Hepatocyte (in vitro differentiated cells): ENCODE results near the gene CLK4.

Source experiments
- CTCF ChIP-seq: fragments of 200-600 bp; sonication (generic); IDR thresholded peaks from 2 replicates; pipeline ENCODE4 v1.5.1; 2016; ENCODE audit warnings: antibody characterized with exemption, mild to moderate bottlenecking; ENCODE audit not compliant: poor library complexity
- EZH2 ChIP-seq: fragments of 200-600 bp; sonication (generic); IDR thresholded peaks from 2 replicates; pipeline ENCODE4 v1.6.1; 2016; ENCODE audit warnings: antibody characterized with exemption, mild to moderate bottlenecking, borderline replicate concordance
- EZH2phosphoT487 ChIP-seq: fragments of 200-600 bp; sonication (generic); IDR thresholded peaks from one replicate; pipeline ENCODE4 v1.6.1; 2018; ENCODE audit warnings: antibody characterized with exemption, mild to moderate bottlenecking, low read depth, moderate library complexity; ENCODE audit not compliant: unreplicated experiment, severe bottlenecking

- TF ChIP-seq CTCF (no peak), EZH2 (no peak), EZH2phosphoT487 (no peak)
Measured at GRCh38 chr5:178605788-178606187, 21.1 kb downstream of the CLK4 start.
